Keratinocyte (primary cell): ENCODE results near the gene DOCK11.

Source experiments
- CTCF ChIP-seq, 3 experiments: IDR thresholded peaks in 1 of 3; conservative IDR thresholded peaks in 1 of 3; optimal IDR thresholded peaks in 1 of 3; 2 replicates in 2 of 3; 3 replicates in 1 of 3; pipeline versions ENCODE3 to v1.5.1; 2011; ENCODE audit warnings: low read length in 3 of 3, mild to moderate bottlenecking in 3 of 3, moderate library complexity in 2 of 3, control low read depth in 1 of 3, inconsistent platforms in 1 of 3; ENCODE audit not compliant: insufficient read depth in 2 of 3; ENCODE audit errors: extremely low read depth in 1 of 3
- EZH2 ChIP-seq: IDR thresholded peaks from one replicate; pipeline ENCODE4 v1.6.1; 2012; ENCODE audit warnings: inconsistent platforms, mild to moderate bottlenecking, low read length, moderate library complexity

DNA sequence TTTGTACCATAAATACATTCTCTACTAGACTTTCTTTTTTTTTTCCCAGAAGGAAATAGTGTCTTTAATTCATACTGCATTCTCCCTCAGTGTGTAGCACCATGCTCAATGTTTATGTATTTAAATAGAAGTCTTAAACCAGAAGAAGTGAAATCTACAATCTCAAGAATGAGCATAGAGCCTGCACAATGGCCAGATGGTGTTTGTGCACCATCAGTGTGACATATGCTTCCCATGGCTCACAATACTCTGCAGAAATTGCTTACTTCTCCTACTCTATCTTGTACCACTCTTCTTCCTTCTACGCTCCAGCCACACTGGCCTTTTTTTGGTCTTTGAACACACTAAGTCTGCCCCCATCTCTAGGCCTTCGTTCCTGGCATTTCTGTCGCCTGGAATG, 2.6 kb upstream of the DOCK11 start:
- TF ChIP-seq CTCF (optimal IDR thresholded peaks at IDR 0.05 in 1 of 3, IDR thresholded peaks at IDR 0.05 in 1 of 3, conservative IDR thresholded peaks at IDR 0.05 in 1 of 3; ENCODE audit: extremely low read depth in 1 of 3, insufficient read depth in 2 of 3, low read length in 3 of 3) (no peak), EZH2 (no peak)
